HepG2 (cell line): ENCODE measurements around the gene SLBP. TPM values are rescaled to one million over a fixed set of nuclear protein-coding genes. Genes with fewer than 3 reads are reported as not detected.

Experiments
- ATAC-seq: fragments of 200-7000 bp; cut with Tn5 transposase; 3 replicates; pipeline ENCODE4 v1.9.1; 2020; ENCODE audit warnings: mild to moderate bottlenecking, moderate library complexity
- BruUV-seq: library from RNA; stranded (reverse); fragments of 400-500 nt; replicated peaks from 2 replicates; lab custom pipeline; 2021; lab: Mats Ljungman, UMichigan
- CTCF ChIA-PET: fragments of 300-600 bp; formaldehyde crosslinking; extraction: SDS; loops from one replicate; lab custom pipeline; 2021; ENCODE audit warnings: low total read pairs, inconsistent platforms, low intra/inter-chr PET ratio; lab: Yijun Ruan, JAX
- POLR2A ChIA-PET: fragments of 350-600 bp; sonication (Branson Sonifier 250); formaldehyde crosslinking; loops from one replicate; lab custom pipeline; 2020; ENCODE audit warnings: antibody characterized with exemption, inconsistent platforms; lab: Yijun Ruan, JAX
- DNase-seq: peaks from one replicate; pipeline ENCODE4 v3.0.0-alpha.2; 2015; ENCODE audit warnings: low spot score
- FAIRE-seq: peaks from 3 replicates; lab custom pipeline; 2011; peaks lifted over from hg19 to GRCh38; lab: Jason Lieb, UNC
- H2AFZ ChIP-seq: one replicate; pipeline ENCODE4 v1.6.1; 2011; ENCODE audit warnings: low read length, inconsistent platforms
- H3K27ac ChIP-seq: fragments of 300-600 bp; 3 replicates; pipeline ENCODE4 v1.8.0; 2011; ENCODE audit warnings: mixed run types, mild to moderate bottlenecking, mixed read lengths, low read length, inconsistent platforms; ENCODE audit not compliant: insufficient read depth; ENCODE audit errors: extremely low read length
- H3K27me3 ChIP-seq, 2 experiments: fragments of 200-600 bp in 1 of 2; 2 replicates in 1 of 2; 3 replicates in 1 of 2; pipeline versions ENCODE4 v1.6.0 to v1.8.0; 2011; ENCODE audit warnings: low read length in 2 of 2, mild to moderate bottlenecking in 2 of 2, moderate library complexity in 2 of 2, inconsistent platforms in 1 of 2; ENCODE audit not compliant: insufficient read depth in 2 of 2, control insufficient read depth in 1 of 2
- H3K36me3 ChIP-seq, 2 experiments: fragments of 200-600 bp in 1 of 2; replicated peaks in 1 of 2; 2 replicates in 1 of 2; 3 replicates in 1 of 2; pipeline versions ENCODE4 v1.5.1 to v1.8.0; 2011; ENCODE audit warnings: low read length in 2 of 2, inconsistent platforms in 1 of 2; ENCODE audit not compliant: insufficient read depth in 2 of 2, control insufficient read depth in 1 of 2
- H3K4me1 ChIP-seq: 2 replicates; pipeline ENCODE4 v1.5.1; 2012; ENCODE audit warnings: low read length, inconsistent platforms; ENCODE audit not compliant: insufficient read depth
- H3K4me2 ChIP-seq: 2 replicates; pipeline ENCODE4 v1.6.0; 2011; ENCODE audit warnings: low read depth, low read length, inconsistent platforms
- H3K4me3 ChIP-seq, 3 experiments: fragments of 200-600 bp in 1 of 3; sonication (generic), shearing (Covaris generic) in 1 of 3; replicated peaks in 1 of 3; 2 replicates each; pipeline ENCODE4 v1.5.1; 2011 to 2016; ENCODE audit warnings: low read length in 3 of 3, inconsistent platforms in 2 of 3, low read depth in 2 of 3, mild to moderate bottlenecking in 2 of 3, control low read depth in 1 of 3, mixed read lengths in 1 of 3; ENCODE audit not compliant: insufficient read depth in 1 of 3
- H3K79me2 ChIP-seq: one replicate; pipeline ENCODE4 v1.6.1; 2011; ENCODE audit warnings: low read length, inconsistent platforms; ENCODE audit not compliant: insufficient read depth
- H3K9ac ChIP-seq: 2 replicates; pipeline ENCODE4 v1.6.0; 2011; ENCODE audit warnings: mild to moderate bottlenecking, low read depth, low read length, inconsistent platforms; ENCODE audit not compliant: insufficient read depth
- H3K9me3 ChIP-seq: 2 replicates; pipeline ENCODE4 v1.5.1; 2012; ENCODE audit warnings: mild to moderate bottlenecking, low read length
- H4K20me1 ChIP-seq: 2 replicates; pipeline ENCODE4 v1.6.0; 2011; ENCODE audit warnings: inconsistent platforms, mild to moderate bottlenecking, low read length, moderate library complexity; ENCODE audit not compliant: insufficient read depth
- AGO1 ChIP-seq: fragments of 200-400 bp; formaldehyde crosslinking; IDR thresholded peaks from 2 replicates; pipeline ENCODE4 v1.6.1; 2017; ENCODE audit warnings: mild to moderate bottlenecking, low read depth, low read length, moderate library complexity; ENCODE audit not compliant: poor library complexity, severe bottlenecking
- CBX2 ChIP-seq, 2 experiments: fragments of 200-600 bp in 1 of 2; sonication (generic); formaldehyde crosslinking in 1 of 2; IDR thresholded peaks; 2 replicates each; pipeline versions ENCODE4 v1.7.0 to v1.8.1; 2018 to 2022; ENCODE audit warnings: low read depth in 2 of 2, low read length in 1 of 2, mild to moderate bottlenecking in 1 of 2, missing genetic modification reagents in 1 of 2
- HMG20B ChIP-seq: conservative IDR thresholded peaks from 2 replicates; pipeline ENCODE4 v1.6.1; 2016; ENCODE audit warnings: missing genetic modification reagents, missing compliant biosample characterization
- JUNB ChIP-seq: sonication (generic); formaldehyde crosslinking; IDR thresholded peaks from 2 replicates; pipeline ENCODE4 v1.8.0; 2022; ENCODE audit warnings: missing genetic modification reagents, mild to moderate bottlenecking, borderline replicate concordance
- PHB2 ChIP-seq: fragments of 450-650 bp; IDR thresholded peaks from 2 replicates; pipeline ENCODE4 v1.6.1; 2018; ENCODE audit not compliant: partially characterized antibody
- STAT5B ChIP-seq: sonication (generic); formaldehyde crosslinking; IDR thresholded peaks from 2 replicates; pipeline ENCODE4 v1.4.0; 2020; ENCODE audit warnings: missing genetic modification reagents
- ZIK1 ChIP-seq: sonication (generic); formaldehyde crosslinking; IDR thresholded peaks from 2 replicates; pipeline ENCODE4 v1.5.0; 2020; ENCODE audit warnings: mild to moderate bottlenecking, low read depth, missing genetic modification reagents, borderline replicate concordance
- ZKSCAN5 ChIP-seq: sonication (generic); formaldehyde crosslinking; IDR thresholded peaks from 2 replicates; pipeline ENCODE4 v1.5.1; 2020; ENCODE audit warnings: mild to moderate bottlenecking, missing genetic modification reagents
- ZNF446 ChIP-seq: sonication (generic); formaldehyde crosslinking; IDR thresholded peaks from 2 replicates; pipeline ENCODE4 v1.5.0; 2020; ENCODE audit warnings: mild to moderate bottlenecking, missing genetic modification reagents
- ZNF557 ChIP-seq: sonication (generic); formaldehyde crosslinking; IDR thresholded peaks from 2 replicates; pipeline ENCODE4 v1.4.0; 2020; ENCODE audit warnings: missing genetic modification reagents
- ZNF766 ChIP-seq: sonication (generic); formaldehyde crosslinking; IDR thresholded peaks from 2 replicates; pipeline ENCODE4 v1.5.0; 2020; ENCODE audit warnings: missing genetic modification reagents, borderline replicate concordance
- WGBS: methylation state at CpG from one replicate; pipeline ENCODE4 v1.1.6; 2017; ENCODE audit warnings: low lambda C conversion rate; 5-methylcytosine and 5-hydroxymethylcytosine counted together
- in situ Hi-C: cut with HindIII; loops from 2 replicates; pipeline ENCODE4 v1.10.0; 2017; ENCODE audit warnings: low pct_unique_long_range_greater_than_20kb; ENCODE audit not compliant: extremely low pct_ligation_motif_present
- intact Hi-C: fragments of 100-400 bp; cut with micrococcal nuclease; formaldehyde crosslinking; loops from one replicate; pipeline ENCODE4 v1.10.0; 2022; ENCODE audit not compliant: unreplicated experiment
- polyA plus RNA-seq, 8 experiments: library from polyadenylated mRNA; depleted of rRNA in 3 of 8; stranded (reverse) in 7 of 8; unstranded in 1 of 8; fragments of >200 nt; fragmentation: Illumina TruSeq in 4 of 8; extraction: Trizol in 4 of 8; gene quantifications; 2 replicates each; pipeline versions ENCODE4 v1.2.1 to v1.2.3, GENCODE V29; 2011 to 2016; ENCODE audit warnings: low read depth in 4 of 8, missing spikeins in 1 of 8, mixed read lengths in 1 of 8; ENCODE audit not compliant: insufficient read depth in 1 of 8
- total RNA-seq, 5 experiments: library from RNA; depleted of rRNA; stranded (reverse); fragments of >200 nt; fragmentation: Illumina TruSeq; extraction: Trizol; gene quantifications; 2 replicates each; pipeline ENCODE4 v1.2.3, GENCODE V29; 2016; ENCODE audit warnings: low read depth in 1 of 5
- TF ChIP-seq, protein P1 (sequence below): sonication (generic); formaldehyde crosslinking; IDR thresholded peaks from 2 replicates; pipeline ENCODE4 v1.4.0; 2020; ENCODE audit warnings: mild to moderate bottlenecking, missing genetic modification reagents
- TF ChIP-seq, protein P2 (sequence below): sonication (generic); formaldehyde crosslinking; conservative IDR thresholded peaks from 2 replicates; pipeline ENCODE4 v1.8.0; 2022; ENCODE audit warnings: low read depth, missing genetic modification reagents
- TF ChIP-seq, protein P3 (sequence below): IDR thresholded peaks from 2 replicates; pipeline ENCODE4 v1.6.1; 2016; ENCODE audit warnings: mild to moderate bottlenecking, missing biosample characterization, missing genetic modification reagents
- TF ChIP-seq, protein P4 (sequence below): IDR thresholded peaks from 2 replicates; pipeline ENCODE4 v1.6.1; 2016; ENCODE audit warnings: mild to moderate bottlenecking

Gene SLBP
- total and polyA plus RNA-seq, 2 of the 13 experiments (the other 11 are each of a cell fraction or from before 2014, with no cell fraction given) = 43.9 to 104 TPM

DNA sequence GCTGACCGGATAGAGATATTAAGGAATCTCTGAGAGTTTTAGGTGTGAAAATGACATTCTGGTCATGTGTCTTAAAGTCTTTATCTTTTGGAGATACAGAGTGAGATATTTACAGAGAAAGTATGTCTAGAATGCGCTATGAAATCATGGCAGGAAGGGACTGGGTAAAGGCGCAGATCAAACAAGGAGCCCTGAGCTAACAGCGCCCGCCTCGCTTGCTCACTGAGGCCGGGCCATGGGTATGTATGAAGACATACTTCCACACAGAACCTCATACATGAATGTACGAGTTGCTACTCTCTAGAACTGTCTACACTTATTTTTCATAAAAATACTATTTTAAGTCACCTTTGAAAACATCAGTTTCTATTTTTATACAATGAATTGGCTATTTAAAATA lies 48.0 kb downstream of the SLBP start:
- Histone ChIP-seq H3K4me2 (no peak overlapping the region), H3K4me1 (peaks cover 12% of the 10 kb centered on the region), H3K36me3 (no peaks in the 10 kb centered on the region), H2AFZ (no peak overlapping the region), H3K9me3 (no peaks in the 10 kb centered on the region), H3K9ac (no peak overlapping the region), H3K27me3 (0 out of 5 replicates have a peak, but pooled peaks cover 0 to 1% of the 10 kb centered on the region in 2 experiments), H3K79me2 (no peaks in the 10 kb centered on the region), H4K20me1 (no peaks in the 10 kb centered on the region), H3K27ac (no peak overlapping the region), H3K4me3 (no peak overlapping the region)
- BruUV-seq = no TSS peak
- ChIA-PET POLR2A (no interaction called here), CTCF (no interaction called here)
- intact Hi-C loops = no loop called here
- FAIRE-seq (no peak), DNase-seq (no peak), ATAC-seq (no peak)
- TF ChIP-seq STAT5B (no peak), ZKSCAN5 (no peak), AGO1 (no peak), JUNB (CRISPR knock-in tag) (no peak), ZNF766 (CRISPR knock-in tag) (no peak), ZNF557 (CRISPR knock-in tag) (no peak), ZNF446 (CRISPR knock-in tag) (no peak), ZIK1 (CRISPR knock-in tag) (no peak), CBX2 (IDR thresholded peaks at IDR 0.05; ENCODE audit: low read depth, low read length) (no peak), CBX2 (CRISPR knock-in tag; IDR thresholded peaks at IDR 0.05; ENCODE audit: low read depth) (no peak), HMG20B (no peak), PHB2 (no peak)
- TF ChIP-seq, protein P1, sequence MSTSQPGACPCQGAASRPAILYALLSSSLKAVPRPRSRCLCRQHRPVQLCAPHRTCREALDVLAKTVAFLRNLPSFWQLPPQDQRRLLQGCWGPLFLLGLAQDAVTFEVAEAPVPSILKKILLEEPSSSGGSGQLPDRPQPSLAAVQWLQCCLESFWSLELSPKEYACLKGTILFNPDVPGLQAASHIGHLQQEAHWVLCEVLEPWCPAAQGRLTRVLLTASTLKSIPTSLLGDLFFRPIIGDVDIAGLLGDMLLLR (CRISPR knock-in tag) = no peak
- TF ChIP-seq, protein P2, sequence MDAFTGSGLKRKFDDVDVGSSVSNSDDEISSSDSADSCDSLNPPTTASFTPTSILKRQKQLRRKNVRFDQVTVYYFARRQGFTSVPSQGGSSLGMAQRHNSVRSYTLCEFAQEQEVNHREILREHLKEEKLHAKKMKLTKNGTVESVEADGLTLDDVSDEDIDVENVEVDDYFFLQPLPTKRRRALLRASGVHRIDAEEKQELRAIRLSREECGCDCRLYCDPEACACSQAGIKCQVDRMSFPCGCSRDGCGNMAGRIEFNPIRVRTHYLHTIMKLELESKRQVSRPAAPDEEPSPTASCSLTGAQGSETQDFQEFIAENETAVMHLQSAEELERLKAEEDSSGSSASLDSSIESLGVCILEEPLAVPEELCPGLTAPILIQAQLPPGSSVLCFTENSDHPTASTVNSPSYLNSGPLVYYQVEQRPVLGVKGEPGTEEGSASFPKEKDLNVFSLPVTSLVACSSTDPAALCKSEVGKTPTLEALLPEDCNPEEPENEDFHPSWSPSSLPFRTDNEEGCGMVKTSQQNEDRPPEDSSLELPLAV = no peak
- TF ChIP-seq, protein P3, sequence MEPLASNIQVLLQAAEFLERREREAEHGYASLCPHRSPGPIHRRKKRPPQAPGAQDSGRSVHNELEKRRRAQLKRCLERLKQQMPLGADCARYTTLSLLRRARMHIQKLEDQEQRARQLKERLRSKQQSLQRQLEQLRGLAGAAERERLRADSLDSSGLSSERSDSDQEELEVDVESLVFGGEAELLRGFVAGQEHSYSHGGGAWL (CRISPR knock-in tag) = no peak
- TF ChIP-seq, protein P4, sequence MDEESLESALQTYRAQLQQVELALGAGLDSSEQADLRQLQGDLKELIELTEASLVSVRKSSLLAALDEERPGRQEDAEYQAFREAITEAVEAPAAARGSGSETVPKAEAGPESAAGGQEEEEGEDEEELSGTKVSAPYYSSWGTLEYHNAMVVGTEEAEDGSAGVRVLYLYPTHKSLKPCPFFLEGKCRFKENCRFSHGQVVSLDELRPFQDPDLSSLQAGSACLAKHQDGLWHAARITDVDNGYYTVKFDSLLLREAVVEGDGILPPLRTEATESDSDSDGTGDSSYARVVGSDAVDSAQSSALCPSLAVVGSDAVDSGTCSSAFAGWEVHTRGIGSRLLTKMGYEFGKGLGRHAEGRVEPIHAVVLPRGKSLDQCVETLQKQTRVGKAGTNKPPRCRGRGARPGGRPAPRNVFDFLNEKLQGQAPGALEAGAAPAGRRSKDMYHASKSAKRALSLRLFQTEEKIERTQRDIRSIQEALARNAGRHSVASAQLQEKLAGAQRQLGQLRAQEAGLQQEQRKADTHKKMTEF (CRISPR knock-in tag) = no peak
- in situ Hi-C loops = no loop called here
- WGBS = 82% methylated on average over 8 of the region's 8 CpGs
